ENCODE results near the gene CTSK. TPM values are rescaled to one million over a fixed set of nuclear protein-coding genes. Genes with fewer than 3 reads are reported as not detected.
"Not testable (repeated sequence)": the region's sequence is repeated elsewhere in the genome, so short reads cannot be mapped to it uniquely, and the experiment has no call there.

Gene CTSK
- total RNA-seq, 1 donor from 2014 or later: 6.4 TPM

- no peak for ATAC-seq
- intact Hi-C loops (cut with micrococcal nuclease): no loop called here
Observed at GRCh38 chr1:150809651-150810050, 1.6 kb upstream of the CTSK start.

DNA sequence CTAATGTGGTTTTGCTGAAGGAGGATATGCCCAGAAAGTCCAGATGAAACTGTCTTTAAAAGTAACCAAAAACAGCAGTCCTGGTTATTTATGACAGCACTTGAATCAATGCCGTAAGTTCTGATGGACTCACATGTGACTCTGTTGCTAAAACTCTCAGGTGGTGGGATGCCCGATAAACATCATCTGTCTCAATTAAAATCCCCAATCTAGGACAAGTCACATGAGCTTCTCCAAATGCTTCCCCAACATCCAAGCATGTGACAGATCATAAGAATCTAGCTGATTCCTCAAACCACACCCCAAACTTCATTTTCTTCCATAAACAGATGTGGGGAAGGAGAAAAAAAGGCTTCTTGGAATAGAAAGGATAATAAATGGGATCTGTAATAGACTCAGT, 786 bp upstream of the CTSK start:
- intact Hi-C loops (cut with micrococcal nuclease): no loop called here
- ATAC-seq: no peak

More at GRCh38 chr1:150809651-150810050, 1.6 kb upstream of the CTSK start:
- no peak for DNase-seq

DNA sequence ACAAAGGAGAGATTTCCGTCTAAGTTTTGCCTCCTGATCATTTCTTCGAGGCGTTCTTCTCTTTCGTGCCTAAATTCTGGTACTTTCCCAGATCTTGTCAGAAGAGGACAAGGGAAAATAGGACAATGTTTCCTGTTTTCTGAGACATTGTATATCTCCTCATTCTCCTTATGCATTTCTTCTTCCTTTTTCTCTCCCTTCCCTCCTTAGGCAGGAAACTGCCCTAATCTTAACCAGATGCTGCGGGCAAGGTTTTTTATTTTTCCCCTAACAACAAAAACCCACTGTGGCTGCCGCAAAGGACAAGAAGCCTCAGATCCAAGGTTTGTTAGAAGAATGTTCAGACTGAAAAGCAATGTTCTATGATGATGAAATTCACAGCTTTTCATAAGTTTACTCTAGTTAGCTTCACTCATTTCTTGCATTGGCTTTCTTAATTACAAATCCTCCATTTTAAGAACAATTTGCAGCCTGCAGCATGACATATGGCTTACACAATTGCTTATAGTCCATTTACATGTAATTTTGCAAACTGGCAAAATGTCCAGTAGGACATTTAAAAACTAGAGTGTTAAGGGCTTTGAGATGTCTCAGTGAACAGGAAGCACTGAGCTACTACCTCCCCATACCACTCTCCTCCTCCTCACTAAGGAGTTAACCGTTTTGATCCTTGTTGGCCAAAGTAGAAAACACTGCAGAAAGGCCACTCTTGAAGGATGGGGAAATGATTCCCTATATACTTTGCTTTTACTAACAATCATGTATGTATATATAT, 624 bp downstream of the CTSK start:
- intact Hi-C loops (cut with micrococcal nuclease): no loop called here
- DNase-seq: no peak
- ATAC-seq: peak; percentile 51

More for the DNA sequence above, 786 bp upstream of the CTSK start:
- no peak for DNase-seq

- DNase-seq (no peak), ATAC-seq (no peak)
- intact Hi-C loops (cut with micrococcal nuclease): no loop called here
Observed at GRCh38 chr1:150805899-150806298, 2.2 kb downstream of the CTSK start.

GRCh38 chr1:150804671-150805070, 3.4 kb downstream of the CTSK start:
- no peak for ATAC-seq
- intact Hi-C loops (cut with micrococcal nuclease): no loop called here
- no peak for DNase-seq

DNA sequence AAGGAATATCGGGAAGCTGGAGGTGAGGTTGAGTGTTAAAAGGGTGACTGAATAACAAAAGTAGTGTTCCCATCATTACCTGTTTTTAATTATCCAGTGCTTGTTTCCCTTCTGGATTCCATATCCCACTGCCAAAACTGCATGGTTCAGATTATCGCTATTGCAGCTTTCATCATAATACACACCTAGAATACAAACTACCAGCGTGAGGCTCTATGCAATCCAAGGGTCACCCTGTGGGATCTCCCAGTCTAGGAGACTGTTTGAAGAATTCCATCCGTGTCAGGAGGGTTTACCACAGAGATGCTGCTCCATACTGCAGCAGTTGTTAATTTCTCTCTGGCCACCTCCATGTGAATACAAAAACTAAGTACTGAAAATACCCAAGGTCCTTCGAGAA, 9.0 kb downstream of the CTSK start:
- ATAC-seq (no peak), DNase-seq (no peak)
- intact Hi-C loops (cut with micrococcal nuclease): no loop called here

DNA sequence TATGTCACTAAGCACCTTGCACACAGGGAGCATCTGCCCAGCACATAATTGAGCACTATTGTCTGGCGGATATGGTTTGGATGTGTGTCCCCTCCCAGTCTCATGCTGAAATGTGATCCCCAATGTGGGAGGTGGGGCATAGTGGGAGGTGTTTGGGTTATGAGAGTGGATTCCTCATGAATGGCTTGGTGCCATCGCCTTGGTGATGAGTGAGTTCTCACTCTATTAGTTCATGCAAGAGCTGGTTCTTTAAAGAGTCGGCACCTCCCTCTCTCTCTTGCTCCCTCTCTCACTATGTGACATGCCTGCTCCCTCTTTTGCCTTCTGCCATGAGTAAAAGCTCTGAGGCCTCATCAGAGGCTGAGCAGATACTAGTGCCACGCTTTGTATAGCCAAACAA, 9.5 kb downstream of the CTSK start:
- ATAC-seq (no peak), DNase-seq (no peak)
- intact Hi-C loops (cut with micrococcal nuclease): no loop called here

- ATAC-seq: no peak
- no peak for DNase-seq
- intact Hi-C loops (cut with micrococcal nuclease): no loop called here
Observed at GRCh38 chr1:150796374-150796773, 11.7 kb downstream of the CTSK start.

DNA sequence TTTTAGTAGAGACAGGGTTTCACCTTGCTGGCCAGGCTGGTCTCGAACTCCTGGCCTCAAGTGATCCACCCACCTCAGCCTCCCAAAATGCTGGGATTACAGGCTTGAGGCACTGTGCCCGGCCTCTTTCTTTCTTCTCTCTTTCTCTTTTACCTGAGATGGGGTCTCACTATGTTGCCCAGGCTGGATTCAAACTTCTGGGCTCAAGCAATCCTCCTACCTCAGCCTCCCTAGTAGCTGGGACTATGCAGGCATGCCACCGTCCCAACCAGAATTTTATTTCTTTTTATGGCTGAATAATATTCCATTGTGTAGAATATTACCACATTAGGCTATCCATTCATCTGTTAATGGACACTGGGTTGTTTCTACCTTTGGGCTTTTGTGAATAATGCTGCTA, 14.3 kb downstream of the CTSK start:
- intact Hi-C loops (cut with micrococcal nuclease); DNase-seq; ATAC-seq: not testable (repeated sequence)

DNA sequence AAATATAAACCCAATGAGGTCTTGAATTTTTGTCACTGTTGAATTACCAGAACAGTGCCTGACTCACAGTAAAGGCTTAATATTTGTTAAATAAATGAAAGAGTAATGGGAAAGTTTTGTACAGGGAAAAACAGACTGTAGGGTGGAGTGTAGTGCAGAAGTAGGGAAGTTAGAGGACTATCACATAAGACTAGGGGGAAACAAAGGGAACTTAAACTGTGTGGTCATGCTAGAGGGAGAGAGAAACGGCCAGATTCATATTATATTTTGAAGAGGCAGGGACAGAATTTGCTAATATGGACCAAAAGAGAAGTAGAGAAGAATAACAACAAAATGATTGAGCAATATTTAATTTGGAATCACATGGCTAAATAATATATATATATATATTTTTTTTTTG, 14.8 kb downstream of the CTSK start:
- DNase-seq (no peak), ATAC-seq (peak; percentile 21)
- intact Hi-C loops (cut with micrococcal nuclease): no loop called here

DNA sequence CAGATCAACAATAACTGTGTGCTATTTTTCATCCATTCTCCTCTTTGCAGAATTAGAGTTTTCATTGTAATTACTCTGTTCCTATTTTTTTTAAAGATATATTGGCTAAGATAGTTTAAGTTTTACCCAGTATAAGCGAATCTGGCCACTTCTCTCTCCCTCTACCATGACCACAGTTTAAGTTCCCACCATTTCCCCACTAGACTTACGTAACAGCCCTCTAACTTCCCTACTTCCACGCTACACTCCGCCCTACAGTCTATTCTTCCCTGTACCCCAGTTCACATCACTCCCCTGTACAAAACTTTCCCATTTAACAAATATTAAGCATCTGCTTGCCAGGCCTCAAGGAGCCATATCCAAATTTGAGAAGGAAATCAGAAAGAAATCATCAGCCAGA, 16.5 kb downstream of the CTSK start:
- ATAC-seq (peak; percentile 74), DNase-seq (no peak)
- intact Hi-C loops (cut with micrococcal nuclease): no loop called here

DNA sequence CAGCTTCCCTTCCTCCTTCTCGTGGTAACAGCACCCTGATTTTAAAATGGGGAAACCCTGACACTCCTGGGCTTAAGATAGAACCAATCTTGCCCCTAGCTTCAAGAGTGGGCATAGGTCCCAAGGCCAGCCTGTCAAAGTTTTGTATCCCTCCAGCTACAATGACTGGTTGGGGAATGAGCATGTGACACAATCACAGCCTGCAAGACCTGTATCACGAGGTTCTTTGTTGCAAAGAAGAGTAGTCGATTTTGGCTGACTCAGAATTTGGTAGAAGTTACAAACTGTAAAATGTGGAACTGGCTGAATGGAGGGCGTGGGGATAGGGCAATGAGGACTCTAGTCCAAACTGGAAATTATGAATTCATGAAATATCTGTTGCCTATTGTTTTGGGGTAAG, 18.7 kb downstream of the CTSK start:
- DNase-seq (no peak), ATAC-seq (peak; percentile 30)
- intact Hi-C loops (cut with micrococcal nuclease): no loop called here

DNA sequence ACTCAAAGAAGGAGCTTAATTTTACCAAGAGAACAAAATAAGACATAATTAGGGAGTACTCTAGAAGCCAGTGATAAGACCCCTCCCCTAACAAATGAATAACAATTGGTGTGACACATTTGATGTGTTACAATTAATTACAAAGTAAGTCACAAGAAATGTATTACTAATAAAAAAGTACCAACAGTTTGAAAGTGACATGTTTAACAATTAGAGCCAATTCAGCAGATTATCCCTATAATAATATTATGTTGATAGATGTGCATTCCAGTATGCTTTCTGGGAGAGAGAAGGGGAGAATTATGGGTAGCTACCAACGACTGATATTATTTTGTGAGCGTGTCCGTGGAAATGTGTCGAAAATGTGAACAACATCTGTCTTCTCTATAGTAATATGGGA, 19.1 kb downstream of the CTSK start:
- no peak for ATAC-seq
- intact Hi-C loops (cut with micrococcal nuclease): no loop called here
- DNase-seq: no peak

- no peak for DNase-seq
- intact Hi-C loops (cut with micrococcal nuclease): no loop called here
- ATAC-seq: no peak
Observed at GRCh38 chr1:150787455-150787854, 20.6 kb downstream of the CTSK start.

- DNase-seq (no peak), ATAC-seq (no peak)
- intact Hi-C loops (cut with micrococcal nuclease): no loop called here
Observed at GRCh38 chr1:150780510-150780909, 27.6 kb downstream of the CTSK start.

DNA sequence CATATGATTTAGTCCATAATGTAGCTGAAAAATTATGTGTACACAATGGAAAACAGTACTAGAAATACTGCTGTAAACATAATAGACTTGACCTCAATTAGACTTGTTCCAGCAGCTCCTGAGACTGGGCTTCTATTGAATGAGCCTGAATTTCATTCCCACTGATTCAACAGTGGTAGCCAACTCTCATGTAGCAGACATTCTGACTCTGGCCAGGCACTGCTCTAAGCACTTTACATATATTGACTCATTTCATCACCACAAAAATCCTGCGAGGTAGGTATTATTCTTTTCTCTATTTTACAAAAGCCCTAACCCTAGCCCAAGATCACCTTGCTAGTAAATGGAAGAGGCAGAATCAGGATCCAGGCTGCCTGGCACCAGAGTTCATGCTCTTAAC, 29.7 kb downstream of the CTSK start:
- intact Hi-C loops (cut with micrococcal nuclease): no loop called here
- DNase-seq (no peak), ATAC-seq (no peak)

DNA sequence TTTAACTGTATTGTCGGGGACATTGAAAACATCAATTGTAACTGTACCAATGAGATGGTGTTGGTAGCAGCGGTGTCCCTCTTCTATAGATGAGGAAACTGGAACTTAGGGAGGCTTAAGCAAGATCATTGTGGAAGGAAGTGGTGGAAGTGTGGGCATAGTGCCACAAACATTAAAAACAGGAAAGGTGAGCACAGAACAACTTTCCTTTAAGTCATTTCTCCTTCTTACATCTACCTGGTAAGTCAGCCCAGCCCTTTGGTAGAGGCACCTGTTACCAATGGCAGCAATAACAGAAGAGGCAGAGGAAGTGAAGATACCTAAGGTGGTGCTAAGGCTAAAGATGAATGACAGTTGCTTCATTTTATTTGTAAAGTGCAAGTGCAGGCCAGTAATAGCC, 30.5 kb downstream of the CTSK start:
- intact Hi-C loops (cut with micrococcal nuclease): no loop called here
- DNase-seq (no peak), ATAC-seq (no peak)

GRCh38 chr1:150775931-150776505, 32.0 kb downstream of the CTSK start:
- intact Hi-C loops (cut with micrococcal nuclease); ATAC-seq; DNase-seq: not testable (repeated sequence)

DNA sequence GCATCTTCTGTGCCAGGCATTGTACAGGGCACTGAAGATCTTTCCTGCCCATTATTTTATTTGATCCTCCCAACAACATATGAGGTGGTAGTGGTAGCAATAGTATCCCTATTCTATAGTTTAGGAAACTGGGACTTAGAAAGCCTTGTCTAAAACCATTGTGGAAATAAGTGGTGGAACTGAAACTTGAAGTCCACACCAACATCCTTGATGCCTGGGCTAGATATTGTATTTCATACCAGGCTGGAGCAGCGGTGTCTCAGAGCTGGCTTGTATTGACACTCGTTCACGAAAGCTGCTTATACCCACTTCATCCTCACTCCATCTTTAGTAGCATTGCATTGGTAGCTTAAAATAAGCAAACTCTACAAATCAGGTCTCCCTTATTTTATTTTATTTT, 32.8 kb downstream of the CTSK start:
- ATAC-seq: no peak
- intact Hi-C loops (cut with micrococcal nuclease): no loop called here
- no peak for DNase-seq

DNA sequence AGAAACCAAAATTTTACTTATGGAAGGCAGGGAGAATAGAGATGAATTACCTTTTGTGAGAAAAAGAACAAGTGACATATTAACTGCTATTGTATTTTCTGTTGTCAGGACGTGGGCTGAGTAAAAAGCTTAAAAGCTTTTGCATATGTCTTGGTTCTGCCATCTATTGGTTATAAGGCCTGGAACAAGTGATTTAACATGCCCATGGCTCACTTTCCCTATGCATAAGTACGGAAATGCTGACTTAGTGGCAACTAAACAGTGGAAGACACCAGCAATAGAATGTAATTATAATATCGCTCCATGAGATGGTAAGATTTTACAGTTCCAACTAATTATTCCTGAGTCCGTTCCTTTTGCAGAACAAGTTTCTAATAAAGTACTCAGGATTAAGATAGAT, 35.7 kb downstream of the CTSK start:
- intact Hi-C loops (cut with micrococcal nuclease): no loop called here
- ATAC-seq (no peak), DNase-seq (no peak)

- ATAC-seq; DNase-seq; intact Hi-C loops (cut with micrococcal nuclease): not testable (repeated sequence)
Observed at GRCh38 chr1:150767704-150768103, 40.4 kb downstream of the CTSK start.

Measured in left ventricle myocardium superior (tissue), 1 donor.